ENCODE data around the gene ENKD1.

ENKD1 gene

GRCh38 chr16:67678354-67679023 is 11.9 kb upstream of the ENKD1 start:
- no peak for DNase-seq

GRCh38 chr16:67677712-67678111 is 11.2 kb upstream of the ENKD1 start:
- no peak for DNase-seq

GRCh38 chr16:67676939-67677338 is 10.4 kb upstream of the ENKD1 start:
- DNase-seq = no peak

GRCh38 chr16:67676516-67676915 is 10.0 kb upstream of the ENKD1 start:
- DNase-seq = no peak

- no peak for DNase-seq
These were observed 9.4 kb upstream of the ENKD1 start for GRCh38 chr16:67675999-67676398.

GRCh38 chr16:67675579-67675935 is 9.0 kb upstream of the ENKD1 start:
- no peak for DNase-seq

- peak in 1 of 2 experiments; percentile 2 for DNase-seq
These were observed 8.5 kb upstream of the ENKD1 start for GRCh38 chr16:67674851-67675578.

GRCh38 chr16:67673712-67674580 is 7.4 kb upstream of the ENKD1 start:
- peak; percentile 5 to 60 for DNase-seq

- DNase-seq = peak; percentile 17 to 31
These were observed 6.5 kb upstream of the ENKD1 start for GRCh38 chr16:67672739-67673662.

GRCh38 chr16:67672306-67672705 is 5.8 kb upstream of the ENKD1 start:
- DNase-seq = no peak

- DNase-seq = no peak
These were observed 3.0 kb upstream of the ENKD1 start for GRCh38 chr16:67669499-67670101.

GRCh38 chr16:67668495-67669157 is 2.1 kb upstream of the ENKD1 start:
- no peak for DNase-seq

- peak in 1 of 2 experiments; percentile 9 for DNase-seq
These were observed 1.4 kb upstream of the ENKD1 start for GRCh38 chr16:67667817-67668494.

GRCh38 chr16:67667453-67667816 is 885 bp upstream of the ENKD1 start:
- no peak for DNase-seq

- DNase-seq = peak in 1 of 2 experiments; percentile 2
These were observed 458 bp downstream of the ENKD1 start for GRCh38 chr16:67666032-67666551.

- no peak for DNase-seq
These were observed 952 bp downstream of the ENKD1 start for GRCh38 chr16:67665598-67665997.

- DNase-seq = no peak
These were observed 1.7 kb downstream of the ENKD1 start for GRCh38 chr16:67664871-67665270.

- DNase-seq = no peak
These were observed 2.3 kb downstream of the ENKD1 start for GRCh38 chr16:67664258-67664657.

GRCh38 chr16:67663877-67664222 is 2.7 kb downstream of the ENKD1 start:
- no peak for DNase-seq

GRCh38 chr16:67663151-67663876 is 3.2 kb downstream of the ENKD1 start:
- DNase-seq = peak; percentile 17 to 20

Measured in NCI-H2081 (cell line).